IMR-90 (cell line): ENCODE data around the gene NKIRAS1. TPM values are rescaled to one million over a fixed set of nuclear protein-coding genes. Genes with fewer than 3 reads are reported as not detected.

ENCODE experiments used
- ATAC-seq: fragments of 200-7000 bp; cut with Tn5 transposase; 2 replicates; pipeline ENCODE4 v1.9.1; 2020; ENCODE audit warnings: low read depth, mild to moderate bottlenecking, moderate library complexity
- BruUV-seq: library from RNA; stranded (reverse); fragments of 400-500 nt; replicated peaks from 2 replicates; lab custom pipeline; 2021; lab: Mats Ljungman, UMichigan
- CTCF ChIA-PET: fragments of 300-600 bp; formaldehyde crosslinking; extraction: SDS; loops from one replicate; lab custom pipeline; 2021; ENCODE audit warnings: antibody characterized with exemption; lab: Yijun Ruan, JAX
- POLR2A ChIA-PET: fragments of 300-600 bp; sonication (Branson Sonifier 250); formaldehyde crosslinking; loops from one replicate; lab custom pipeline; 2022; ENCODE audit warnings: antibody characterized with exemption; ENCODE audit not compliant: unreplicated experiment; lab: Charles Lee
- DNase-seq: peaks from one replicate; pipeline ENCODE4 v3.0.0; 2013
- H2AFZ ChIP-seq: replicated peaks from 2 replicates; pipeline ENCODE3; 2013; ENCODE audit warnings: low read length, mild to moderate bottlenecking; ENCODE audit not compliant: poor library complexity
- H2AK5ac ChIP-seq: 2 replicates; pipeline ENCODE4 v1.6.1; 2013; ENCODE audit warnings: low read depth, low read length, inconsistent platforms
- H2AK9ac ChIP-seq: replicated peaks from 2 replicates; pipeline ENCODE3; 2013; ENCODE audit warnings: mild to moderate bottlenecking, low read depth, low read length, moderate library complexity; ENCODE audit not compliant: poor library complexity
- H2BK120ac ChIP-seq: 2 replicates; pipeline ENCODE4 v1.6.1; 2013; ENCODE audit warnings: low read depth, low read length, inconsistent platforms
- H2BK15ac ChIP-seq: 3 replicates; pipeline ENCODE4 v1.6.1; 2013; ENCODE audit warnings: low read depth, low read length, inconsistent platforms
- H2BK20ac ChIP-seq: 2 replicates; pipeline ENCODE4 v1.6.1; 2013; ENCODE audit warnings: low read depth, mild to moderate bottlenecking, inconsistent platforms, low read length, moderate library complexity
- H2BK5ac ChIP-seq: 2 replicates; pipeline ENCODE4 v1.6.1; 2013; ENCODE audit warnings: mild to moderate bottlenecking, low read depth, low read length, inconsistent platforms; ENCODE audit not compliant: poor library complexity, severe bottlenecking
- H3K14ac ChIP-seq: replicated peaks from 2 replicates; pipeline ENCODE4 v1.6.1; 2013; ENCODE audit warnings: low read depth, low read length, inconsistent platforms
- H3K18ac ChIP-seq: 2 replicates; pipeline ENCODE4 v1.6.1; 2013; ENCODE audit warnings: low read depth, low read length, control low read depth
- H3K23ac ChIP-seq: 2 replicates; pipeline ENCODE4 v1.6.1; 2013; ENCODE audit warnings: low read depth, low read length, inconsistent platforms
- H3K27ac ChIP-seq: 2 replicates; pipeline ENCODE4 v1.5.1; 2013; ENCODE audit warnings: mild to moderate bottlenecking, control low read depth, low read length; ENCODE audit not compliant: insufficient read depth
- H3K27me3 ChIP-seq: 2 replicates; pipeline ENCODE4 v1.6.1; 2013; ENCODE audit warnings: low read length; ENCODE audit not compliant: control insufficient read depth, insufficient read depth
- H3K36me3 ChIP-seq: 2 replicates; pipeline ENCODE4 v1.6.1; 2013; ENCODE audit warnings: low read length, mixed read lengths; ENCODE audit not compliant: control insufficient read depth, insufficient read depth
- H3K4ac ChIP-seq: 2 replicates; pipeline ENCODE4 v1.6.1; 2013; ENCODE audit warnings: low read depth, low read length, inconsistent platforms
- H3K4me1 ChIP-seq: 2 replicates; pipeline ENCODE4 v1.6.1; 2013; ENCODE audit warnings: low read length, mixed read lengths; ENCODE audit not compliant: control insufficient read depth, insufficient read depth
- H3K4me2 ChIP-seq: 2 replicates; pipeline ENCODE4 v1.6.1; 2013; ENCODE audit warnings: low read depth, mild to moderate bottlenecking, control low read depth, low read length, moderate library complexity
- H3K4me3 ChIP-seq: 2 replicates; pipeline ENCODE4 v1.5.1; 2013; ENCODE audit warnings: low read depth, mild to moderate bottlenecking, control low read depth, low read length, moderate library complexity; ENCODE audit not compliant: insufficient read depth
- H3K56ac ChIP-seq: 2 replicates; pipeline ENCODE4 v1.6.1; 2013; ENCODE audit warnings: low read length, inconsistent platforms; ENCODE audit not compliant: insufficient read depth; ENCODE audit errors: extremely low read depth
- H3K79me1 ChIP-seq, 2 experiments: 2 replicates each; pipeline ENCODE4 v1.6.1; 2013; ENCODE audit warnings: low read length in 2 of 2, inconsistent platforms in 1 of 2, low read depth in 1 of 2
- H3K9ac ChIP-seq: 2 replicates; pipeline ENCODE4 v1.6.1; 2013; ENCODE audit warnings: low read depth, low read length, control low read depth
- H3K9me1 ChIP-seq: 2 replicates; pipeline ENCODE4 v1.6.1; 2013; ENCODE audit warnings: low read length, inconsistent platforms; ENCODE audit not compliant: insufficient read depth
- H3K9me3 ChIP-seq: 2 replicates; pipeline ENCODE4 v1.6.1; 2013; ENCODE audit warnings: low read length; ENCODE audit not compliant: control insufficient read depth, insufficient read depth
- H4K20me1 ChIP-seq: 2 replicates; pipeline ENCODE4 v1.6.1; 2013; ENCODE audit warnings: low read length, inconsistent platforms; ENCODE audit not compliant: insufficient read depth
- H4K5ac ChIP-seq: 2 replicates; pipeline ENCODE4 v1.6.1; 2013; ENCODE audit warnings: mild to moderate bottlenecking, low read depth, low read length, control low read depth
- H4K8ac ChIP-seq, 2 experiments: 2 replicates each; pipeline ENCODE4 v1.6.1; 2013; ENCODE audit warnings: low read depth in 2 of 2, low read length in 2 of 2, control low read depth in 1 of 2, inconsistent platforms in 1 of 2
- H4K91ac ChIP-seq: 2 replicates; pipeline ENCODE4 v1.6.1; 2013; ENCODE audit warnings: low read depth, low read length, inconsistent platforms; ENCODE audit not compliant: insufficient read depth
- BHLHE40 ChIP-seq: fragments of 150-350 bp; IDR thresholded peaks from 2 replicates; pipeline ENCODE4 v1.6.1; 2016; ENCODE audit warnings: mild to moderate bottlenecking, low read depth, low read length
- CEBPB ChIP-seq: IDR thresholded peaks from 2 replicates; pipeline ENCODE4 v1.6.1; 2012; ENCODE audit warnings: low read depth, low read length, improper control_type of control experiment
- CHD1 ChIP-seq: IDR thresholded peaks from 2 replicates; pipeline ENCODE4 v1.6.1; 2012; ENCODE audit warnings: low read depth, low read length, improper control_type of control experiment
- CTCF ChIP-seq: conservative IDR thresholded peaks from 2 replicates; pipeline ENCODE4 v1.5.1; 2012; ENCODE audit warnings: mild to moderate bottlenecking, low read depth, low read length, improper control_type of control experiment
- FOS ChIP-seq: fragments of 150-350 bp; IDR thresholded peaks from 2 replicates; pipeline ENCODE4 v1.6.1; 2016; ENCODE audit warnings: low read depth, low read length
- MAFK ChIP-seq: IDR thresholded peaks from 2 replicates; pipeline ENCODE4 v1.6.1; 2012; ENCODE audit warnings: low read depth, low read length, improper control_type of control experiment
- MAZ ChIP-seq: IDR thresholded peaks from 2 replicates; pipeline ENCODE4 v1.6.1; 2012; ENCODE audit warnings: low read depth, mild to moderate bottlenecking, low read length, improper control_type of control experiment, moderate library complexity, borderline replicate concordance
- MXI1 ChIP-seq: IDR thresholded peaks from 2 replicates; pipeline ENCODE4 v1.6.1; 2012; ENCODE audit warnings: low read depth, mild to moderate bottlenecking, low read length, moderate library complexity, borderline replicate concordance
- NFE2L2 ChIP-seq: fragments of 150-350 bp; IDR thresholded peaks from 2 replicates; pipeline ENCODE4 v1.6.1; 2016; ENCODE audit warnings: low read depth, mild to moderate bottlenecking, low read length
- POLR2A ChIP-seq: IDR thresholded peaks from 2 replicates; pipeline ENCODE4 v1.6.1; 2012; ENCODE audit warnings: mild to moderate bottlenecking, low read depth, low read length
- RAD21 ChIP-seq: IDR thresholded peaks from 2 replicates; pipeline ENCODE4 v1.6.1; 2012; ENCODE audit warnings: low read length, improper control_type of control experiment
- RCOR1 ChIP-seq: IDR thresholded peaks from 2 replicates; pipeline ENCODE4 v1.6.1; 2012; ENCODE audit warnings: mild to moderate bottlenecking, low read length, improper control_type of control experiment; ENCODE audit not compliant: insufficient replicate concordance
- RFX5 ChIP-seq: IDR thresholded peaks from 2 replicates; pipeline ENCODE4 v1.8.0; 2012; ENCODE audit warnings: low read depth, mild to moderate bottlenecking, low read length, moderate library complexity
- SMC3 ChIP-seq: fragments of 150-350 bp; IDR thresholded peaks from 2 replicates; pipeline ENCODE4 v1.6.1; 2016; ENCODE audit warnings: low read depth, mild to moderate bottlenecking, antibody characterized with exemption, low read length, moderate library complexity
- WGBS, 2 experiments: methylation state at CpG; one replicate each; pipeline versions ENCODE4 v1.1.5 to v1.1.7; 2013; ENCODE audit warnings: missing lambda C conversion rate in 2 of 2; ENCODE audit not compliant: insufficient read length in 1 of 2; ENCODE audit errors: extremely low coverage in 2 of 2; 5-methylcytosine and 5-hydroxymethylcytosine counted together
- dilution Hi-C: fragments of 300-500 bp; cut with HindIII; formaldehyde crosslinking; loops from one replicate; pipeline ENCODE4 v1.14.3; 2018; ENCODE audit warnings: low sequenced_read_pairs; ENCODE audit not compliant: unreplicated experiment
- in situ Hi-C: fragments of 300-500 bp; cut with MboI; formaldehyde crosslinking; loops from 3 replicates; pipeline ENCODE4 v1.14.3; 2019; ENCODE audit warnings: low sequenced_read_pairs, inconsistent platforms, mixed read lengths
- intact Hi-C: fragments of 100-400 bp; cut with micrococcal nuclease; formaldehyde crosslinking; loops from 2 replicates; pipeline ENCODE4 v1.10.0; 2022
- polyA plus RNA-seq, 3 experiments: library from polyadenylated mRNA; depleted of rRNA; stranded (reverse); fragments of >200 nt; gene quantifications; 2 replicates each; pipeline ENCODE4 v1.2.3, GENCODE V29; 2012; ENCODE audit warnings: low replicate concordance in 1 of 3
- total RNA-seq: library from RNA; depleted of rRNA; stranded (reverse); fragments of >200 nt; gene quantifications from 2 replicates; pipeline ENCODE4 v1.2.3, GENCODE V29; 2012
- TF ChIP-seq, protein P1 (sequence below): fragments of 150-350 bp; IDR thresholded peaks from 2 replicates; pipeline ENCODE4 v1.6.1; 2016; ENCODE audit warnings: low read depth, mild to moderate bottlenecking, low read length, moderate library complexity, borderline replicate concordance

The NKIRAS1 gene
- total and polyA plus RNA-seq, 2 of the 4 experiments (the other 2 are of a cell fraction), result 6.1 to 6.8 TPM

GRCh38 chr3:23843869-23844268 is 72.9 kb downstream of the NKIRAS1 start:
- no peak overlapping the region for H2AK9ac ChIP-seq
- no peak overlapping the region for H3K18ac ChIP-seq
- no peak for DNase-seq
- H3K27me3 ChIP-seq, result no peaks in the 10 kb centered on the region
- ChIA-PET CTCF (interaction anchor here (0.7 to 1.8 kb wide), 2 partner anchors 10 to 15 kb away, joined by 3 to 6 read pairs; no protein-coding TSS in a partner anchor), POLR2A (no interaction called here)
- intact Hi-C loops, result no loop called here
- H3K23ac ChIP-seq, result no peak overlapping the region
- H3K4me3 ChIP-seq, result no peak overlapping the region
- no peak overlapping the region for H2BK120ac ChIP-seq
- no peak overlapping the region for H3K14ac ChIP-seq
- peaks cover 28 to 53% of the 10 kb centered on the region in 2 experiments for H3K79me1 ChIP-seq
- in situ Hi-C loops, result no loop called here
- no TSS peak for BruUV-seq
- H4K91ac ChIP-seq, result no peak overlapping the region
- no peak overlapping the region for H4K8ac ChIP-seq
- no peak overlapping the region for H3K4me2 ChIP-seq
- peaks cover 2% of the 10 kb centered on the region; the same call in 1 of the 2 replicates for H3K4me1 ChIP-seq
- dilution Hi-C loops, result no loop called here
- H3K4ac ChIP-seq, result no peak overlapping the region
- H4K5ac ChIP-seq, result no peak overlapping the region
- H3K9me1 ChIP-seq, result peaks cover 9% of the 10 kb centered on the region
- H2AFZ ChIP-seq, result no peak overlapping the region
- no peak overlapping the region for H2BK15ac ChIP-seq
- H3K9me3 ChIP-seq, result no peaks in the 10 kb centered on the region
- H3K56ac ChIP-seq, result no peak overlapping the region
- no peak overlapping the region for H3K9ac ChIP-seq
- TF ChIP-seq FOS (no peak), CEBPB (no peak), CTCF (no peak), MXI1 (no peak), RFX5 (no peak), RAD21 (no peak), CHD1 (no peak), RCOR1 (no peak), SMC3 (no peak), MAZ (no peak), POLR2A (no peak), BHLHE40 (no peak), MAFK (no peak), NFE2L2 (no peak)
- TF ChIP-seq, protein P1, sequence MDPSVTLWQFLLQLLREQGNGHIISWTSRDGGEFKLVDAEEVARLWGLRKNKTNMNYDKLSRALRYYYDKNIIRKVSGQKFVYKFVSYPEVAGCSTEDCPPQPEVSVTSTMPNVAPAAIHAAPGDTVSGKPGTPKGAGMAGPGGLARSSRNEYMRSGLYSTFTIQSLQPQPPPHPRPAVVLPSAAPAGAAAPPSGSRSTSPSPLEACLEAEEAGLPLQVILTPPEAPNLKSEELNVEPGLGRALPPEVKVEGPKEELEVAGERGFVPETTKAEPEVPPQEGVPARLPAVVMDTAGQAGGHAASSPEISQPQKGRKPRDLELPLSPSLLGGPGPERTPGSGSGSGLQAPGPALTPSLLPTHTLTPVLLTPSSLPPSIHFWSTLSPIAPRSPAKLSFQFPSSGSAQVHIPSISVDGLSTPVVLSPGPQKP, result no peak
- H2AK5ac ChIP-seq, result no peak overlapping the region
- WGBS, 2 experiments, result no CpG with 5 or more reads among the region's 3 CpGs
- no peak overlapping the region for H3K27ac ChIP-seq
- no peak overlapping the region for H2BK5ac ChIP-seq
- no peak overlapping the region for H2BK20ac ChIP-seq
- peaks cover 30% of the 10 kb centered on the region for H4K20me1 ChIP-seq
- no peak for ATAC-seq
- no peaks in the 10 kb centered on the region for H3K36me3 ChIP-seq
